ENCODE results near the gene ZNF771.

DNA sequence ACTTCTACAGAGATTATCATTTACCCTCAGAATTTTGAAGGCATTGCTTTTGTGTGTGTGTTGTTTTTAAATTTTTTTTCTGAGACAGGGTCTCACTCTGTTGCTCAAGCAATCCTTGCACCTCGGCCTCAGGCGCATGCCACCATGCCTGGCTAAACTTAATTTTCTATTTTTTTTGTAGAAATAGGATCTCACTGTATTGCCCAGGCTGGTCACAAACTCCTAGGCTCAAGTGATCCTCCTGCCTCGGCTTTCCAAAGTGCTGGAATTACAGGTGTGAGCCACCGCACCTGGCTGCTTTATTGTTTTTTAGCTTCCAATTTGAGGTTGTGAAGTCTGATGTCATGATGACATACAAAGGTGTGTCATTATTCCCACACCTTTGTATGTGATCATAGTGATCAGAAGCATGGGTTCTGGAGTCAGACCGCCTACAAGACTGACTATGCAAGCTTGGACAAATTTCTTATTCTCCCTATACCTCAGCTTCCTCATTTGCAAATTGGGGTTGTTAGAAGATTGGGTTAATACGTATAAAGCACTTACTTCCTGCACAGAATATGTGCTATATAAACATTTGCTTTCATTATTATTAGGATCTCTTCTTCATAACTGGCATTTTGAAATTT lies 32.4 kb downstream of the ZNF771 start:
- TF ChIP-seq, protein P1, sequence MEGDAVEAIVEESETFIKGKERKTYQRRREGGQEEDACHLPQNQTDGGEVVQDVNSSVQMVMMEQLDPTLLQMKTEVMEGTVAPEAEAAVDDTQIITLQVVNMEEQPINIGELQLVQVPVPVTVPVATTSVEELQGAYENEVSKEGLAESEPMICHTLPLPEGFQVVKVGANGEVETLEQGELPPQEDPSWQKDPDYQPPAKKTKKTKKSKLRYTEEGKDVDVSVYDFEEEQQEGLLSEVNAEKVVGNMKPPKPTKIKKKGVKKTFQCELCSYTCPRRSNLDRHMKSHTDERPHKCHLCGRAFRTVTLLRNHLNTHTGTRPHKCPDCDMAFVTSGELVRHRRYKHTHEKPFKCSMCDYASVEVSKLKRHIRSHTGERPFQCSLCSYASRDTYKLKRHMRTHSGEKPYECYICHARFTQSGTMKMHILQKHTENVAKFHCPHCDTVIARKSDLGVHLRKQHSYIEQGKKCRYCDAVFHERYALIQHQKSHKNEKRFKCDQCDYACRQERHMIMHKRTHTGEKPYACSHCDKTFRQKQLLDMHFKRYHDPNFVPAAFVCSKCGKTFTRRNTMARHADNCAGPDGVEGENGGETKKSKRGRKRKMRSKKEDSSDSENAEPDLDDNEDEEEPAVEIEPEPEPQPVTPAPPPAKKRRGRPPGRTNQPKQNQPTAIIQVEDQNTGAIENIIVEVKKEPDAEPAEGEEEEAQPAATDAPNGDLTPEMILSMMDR (IDR thresholded peaks at IDR 0.05): no peak
- TF ChIP-seq POLR2AphosphoS5 (IDR thresholded peaks at IDR 0.05) (no peak), POLR2A (IDR thresholded peaks at IDR 0.05) (no peak), EP300 (IDR thresholded peaks at IDR 0.05) (no peak)
